Measurements from ENCODE around the gene C9orf152. TPM values are rescaled to one million over a fixed set of nuclear protein-coding genes. Genes with fewer than 3 reads are reported as not detected.
A peak's percentile ranks its signal among the peaks of the same experiment; 100 is the strongest.

C9orf152 gene
- total RNA-seq, 2 experiments from 2014 or later, result not detected

DNA sequence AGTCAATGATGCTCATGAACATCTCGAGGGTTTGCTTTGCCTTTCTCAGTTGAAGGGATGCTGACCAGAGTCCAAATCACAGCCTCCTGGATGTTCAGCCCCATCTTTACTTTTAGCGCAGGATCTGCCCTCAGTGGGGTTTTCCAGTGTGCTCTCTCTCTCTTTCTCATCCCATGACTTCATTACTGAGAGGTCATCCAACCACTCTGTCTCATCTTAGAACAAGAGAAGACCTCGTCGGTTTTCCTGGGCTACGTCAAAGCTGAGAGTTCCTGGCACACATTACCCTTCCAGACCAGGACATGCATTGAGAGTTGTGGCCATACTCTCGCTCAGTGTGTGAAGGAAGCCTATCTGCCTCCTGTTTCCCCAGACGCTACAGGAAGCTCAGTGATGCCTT, 47.3 kb downstream of the C9orf152 start:
- H3K4me3 Mint-ChIP-seq, result no peak overlapping the region
- H3K4me1 Mint-ChIP-seq, result peaks cover 74% of the 10 kb centered on the region
- H3K9me3 Mint-ChIP-seq, result no peaks in the 10 kb centered on the region
- H3K36me3 Mint-ChIP-seq (ENCODE audit: low read depth), result peaks cover 81% of the 10 kb centered on the region
- CTCF ChIA-PET, result interaction anchor here (1.1 kb wide), 1 partner anchor 9 kb away, joined by 3 read pairs; no protein-coding TSS in a partner anchor
- H3K27me3 Mint-ChIP-seq, result no peaks in the 10 kb centered on the region
- DNase-seq, result no peak
- peak overlapping the region; percentile 45 for H3K27ac Mint-ChIP-seq
- POLR2A ChIA-PET, result interaction anchor here (0.9 kb wide), 1 partner anchor 9 kb away, joined by 3 read pairs; no protein-coding TSS in a partner anchor

DNA sequence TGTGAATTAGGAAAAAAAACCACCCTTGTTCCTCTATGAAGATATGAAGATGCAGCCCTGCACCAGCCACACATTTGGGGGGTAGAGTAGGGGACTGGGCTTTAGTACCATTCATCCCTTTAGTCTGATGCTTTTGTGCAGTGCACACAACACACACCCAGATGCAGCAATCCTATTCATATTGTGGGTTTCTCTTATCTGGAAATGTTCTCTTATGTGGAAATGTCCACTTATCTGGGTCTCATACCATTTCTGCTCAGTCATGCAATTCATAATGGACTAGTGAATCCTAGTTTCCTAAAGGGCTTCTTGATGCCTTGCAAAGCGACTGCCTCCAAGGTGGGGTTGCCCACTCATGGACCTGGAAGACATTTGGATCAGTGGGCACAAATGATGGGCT, 47.8 kb downstream of the C9orf152 start:
- ChIA-PET POLR2A (no interaction called here), CTCF (no interaction called here)
- DNase-seq, result no peak
- Mint-ChIP-seq H3K36me3 (ENCODE audit: low read depth) (peaks cover 77% of the 10 kb centered on the region), H3K27ac (no peak overlapping the region), H3K4me3 (no peak overlapping the region), H3K9me3 (no peaks in the 10 kb centered on the region), H3K4me1 (peaks cover 80% of the 10 kb centered on the region), H3K27me3 (no peaks in the 10 kb centered on the region)

DNA sequence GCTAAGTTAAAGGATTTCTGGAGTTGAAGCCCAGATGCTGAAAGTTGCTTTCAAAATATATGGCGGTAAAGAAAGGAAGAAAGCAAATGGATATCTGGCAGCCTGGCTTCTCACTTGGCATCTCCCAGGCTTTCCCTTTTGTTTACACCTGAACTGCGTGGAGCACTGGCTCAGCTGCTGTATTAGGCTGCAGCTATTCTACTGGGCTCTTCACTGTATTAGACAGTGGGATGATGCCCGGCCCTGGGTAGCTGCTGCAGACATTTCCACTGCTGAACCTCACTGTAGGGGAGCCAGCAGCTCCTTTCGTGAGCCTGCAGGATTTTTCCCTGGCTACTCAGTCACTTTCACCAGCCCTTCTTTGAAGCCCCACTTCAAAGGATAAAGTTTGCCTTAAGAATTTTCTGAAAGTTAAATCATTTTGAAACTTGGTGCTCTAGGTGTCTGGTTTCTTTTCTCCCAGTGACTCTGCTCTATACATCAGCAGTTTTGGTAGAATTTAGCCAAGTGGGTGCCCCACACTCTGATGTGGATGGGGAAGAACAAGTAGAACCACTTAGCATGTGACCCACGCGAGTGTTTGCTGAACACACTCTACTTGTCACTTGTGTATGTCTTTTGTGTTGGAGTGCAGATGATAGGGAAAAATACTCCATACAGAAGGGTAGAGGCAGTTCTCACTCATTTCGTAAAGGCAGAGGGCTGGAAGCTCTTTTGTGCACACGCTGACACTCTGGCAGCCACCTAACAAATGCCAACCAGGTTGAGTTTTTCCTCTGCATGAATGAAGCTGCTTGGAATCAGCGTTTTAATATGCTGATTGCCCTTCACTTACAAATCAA, 49.9 kb downstream of the C9orf152 start:
- Mint-ChIP-seq H3K27me3 (no peaks in the 10 kb centered on the region), H3K4me3 (no peak overlapping the region), H3K4me1 (peaks cover 95% of the 10 kb centered on the region), H3K27ac (peak overlapping the region; percentile 94), H3K9me3 (no peaks in the 10 kb centered on the region), H3K36me3 (ENCODE audit: low read depth) (peaks cover 81% of the 10 kb centered on the region)
- CTCF ChIA-PET, result interaction anchor here (0.9 to 3.4 kb wide), 5 partner anchors 11 to 276 kb away, joined by 3 to 21 read pairs (median 5); no protein-coding TSS in a partner anchor
- POLR2A ChIA-PET, result interaction anchor here (1.5 to 3.3 kb wide), 7 partner anchors 9 to 271 kb away, joined by 4 to 35 read pairs (median 16); partner anchors contain the start of gene TXN
- DNase-seq, result no peak

DNA sequence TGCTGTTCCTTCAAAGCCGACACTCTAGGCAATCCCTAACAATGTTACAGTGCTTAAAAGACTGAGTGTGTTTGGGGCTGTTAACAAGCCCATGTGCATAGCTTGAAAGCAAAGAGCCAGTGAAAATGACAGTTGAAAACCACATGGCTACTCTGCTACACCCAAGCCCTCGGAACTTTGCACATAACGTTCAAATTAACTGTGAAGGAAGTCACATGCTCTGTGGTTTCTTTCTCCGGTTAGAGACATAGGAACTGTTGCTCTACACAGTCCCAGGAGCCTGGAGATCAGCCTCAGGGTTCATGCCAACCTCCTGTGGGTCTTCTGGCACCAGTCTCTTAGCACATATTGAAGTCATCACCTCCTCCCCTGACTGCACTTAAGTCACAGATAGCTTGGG, 51.1 kb downstream of the C9orf152 start:
- ChIA-PET POLR2A (interaction anchor here (0.8 to 3.3 kb wide), 13 partner anchors 8 to 274 kb away, joined by 3 to 35 read pairs (median 8); partner anchors contain the start of gene TXN), CTCF (interaction anchor here (0.6 to 3.4 kb wide), 8 partner anchors 10 to 275 kb away, joined by 3 to 21 read pairs (median 5); no protein-coding TSS in a partner anchor)
- Mint-ChIP-seq H3K27me3 (no peaks in the 10 kb centered on the region), H3K36me3 (ENCODE audit: low read depth) (peaks cover 82% of the 10 kb centered on the region), H3K4me1 (peaks cover 99% of the 10 kb centered on the region), H3K27ac (peak overlapping the region; percentile 94), H3K4me3 (peak overlapping the region; percentile 54), H3K9me3 (no peaks in the 10 kb centered on the region)
- peak; percentile 67 for DNase-seq

DNA sequence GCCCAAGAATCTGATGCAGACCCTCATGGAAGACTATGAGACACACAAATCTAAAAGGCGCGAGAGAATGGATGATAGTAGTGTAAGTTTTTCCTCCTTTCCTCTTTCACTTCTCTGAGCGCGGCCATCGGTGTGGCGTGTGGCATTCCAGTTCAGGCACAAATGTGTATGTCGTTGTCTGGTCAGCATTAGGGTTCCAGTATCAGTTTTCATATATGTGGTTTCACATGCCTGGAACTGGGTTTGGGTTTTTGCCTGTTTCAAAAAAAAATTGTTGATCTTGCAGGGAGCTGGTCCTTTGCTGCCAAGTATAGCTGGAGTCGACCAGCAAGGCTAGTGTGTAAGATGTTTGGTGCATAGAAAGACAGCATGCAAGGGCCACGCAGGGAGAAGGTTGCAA, 51.5 kb downstream of the C9orf152 start:
- CTCF ChIA-PET, result interaction anchor here (0.6 to 3.4 kb wide), 7 partner anchors 9 to 274 kb away, joined by 4 to 21 read pairs (median 6); no protein-coding TSS in a partner anchor
- Mint-ChIP-seq H3K36me3 (ENCODE audit: low read depth) (peaks cover 83% of the 10 kb centered on the region), H3K4me3 (peak overlapping the region; percentile 54), H3K4me1 (peaks cover 99% of the 10 kb centered on the region), H3K27ac (peak overlapping the region; percentile 94), H3K9me3 (no peaks in the 10 kb centered on the region), H3K27me3 (no peaks in the 10 kb centered on the region)
- POLR2A ChIA-PET, result interaction anchor here (0.8 to 3.3 kb wide), 13 partner anchors 8 to 273 kb away, joined by 3 to 35 read pairs (median 8); partner anchors contain the start of gene TXN
- no peak for DNase-seq

DNA sequence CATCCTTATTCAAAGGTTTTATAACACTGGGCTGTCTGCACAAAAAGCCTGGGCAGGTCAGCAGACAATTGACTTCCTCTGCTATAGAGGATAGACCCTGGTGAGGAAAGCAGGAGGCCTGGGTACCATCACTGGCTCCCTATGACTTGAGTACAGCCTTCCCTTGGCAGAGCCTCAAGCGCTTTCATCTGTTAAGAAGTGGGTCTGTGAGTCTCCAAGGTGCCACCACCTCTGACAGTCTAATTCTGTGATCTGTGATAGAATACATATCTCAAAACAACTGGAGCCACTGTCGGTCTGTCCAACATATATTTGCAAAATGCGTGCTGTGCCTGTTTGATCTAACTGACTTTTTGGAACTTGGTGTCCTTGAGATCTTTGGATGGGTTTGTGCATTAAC, 52.2 kb downstream of the C9orf152 start:
- peaks cover 99% of the 10 kb centered on the region for H3K4me1 Mint-ChIP-seq
- H3K27me3 Mint-ChIP-seq, result no peaks in the 10 kb centered on the region
- H3K9me3 Mint-ChIP-seq, result no peaks in the 10 kb centered on the region
- H3K36me3 Mint-ChIP-seq (ENCODE audit: low read depth), result peaks cover 82% of the 10 kb centered on the region
- H3K27ac Mint-ChIP-seq, result peak overlapping the region; percentile 94
- POLR2A ChIA-PET, result interaction anchor here (2.3 to 3.3 kb wide), 5 partner anchors 7 to 269 kb away, joined by 8 to 35 read pairs (median 25); partner anchors contain the start of gene TXN
- CTCF ChIA-PET, result interaction anchor here (1.0 to 3.4 kb wide), 4 partner anchors 8 to 252 kb away, joined by 5 to 21 read pairs (median 8); no protein-coding TSS in a partner anchor
- H3K4me3 Mint-ChIP-seq, result no peak overlapping the region
- no peak for DNase-seq

DNA sequence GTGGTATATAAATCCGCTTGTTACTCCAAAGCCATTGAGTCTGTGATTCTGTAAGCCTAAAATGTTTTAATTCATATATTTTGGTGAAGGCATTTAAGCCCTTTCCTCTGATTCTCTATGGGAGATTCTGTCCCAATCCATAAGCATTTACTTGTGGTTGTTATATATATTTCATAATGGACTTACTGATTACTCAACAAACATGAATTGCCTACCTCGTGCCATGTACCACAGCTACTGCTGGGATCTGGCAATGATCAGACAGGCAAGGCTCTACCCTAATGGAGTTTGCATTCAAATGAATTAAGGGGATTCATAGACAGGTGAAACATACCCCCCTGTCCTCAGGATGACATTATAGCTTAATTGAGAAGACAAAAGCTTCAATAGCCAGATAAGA, 54.5 kb downstream of the C9orf152 start:
- peaks cover 2% of the 10 kb centered on the region for H3K9me3 Mint-ChIP-seq
- ChIA-PET CTCF (interaction anchor here (0.9 to 8.1 kb wide), 4 partner anchors 9 to 272 kb away, joined by 3 to 85 read pairs (median 5); no protein-coding TSS in a partner anchor), POLR2A (interaction anchor here (1.5 to 8.8 kb wide), 2 partner anchors 103 kb away, joined by 4 to 94 read pairs; partner anchors contain the start of gene TXN)
- no peak overlapping the region for H3K4me3 Mint-ChIP-seq
- H3K27me3 Mint-ChIP-seq, result no peaks in the 10 kb centered on the region
- H3K36me3 Mint-ChIP-seq (ENCODE audit: low read depth), result peaks cover 78% of the 10 kb centered on the region
- H3K4me1 Mint-ChIP-seq, result peaks cover 91% of the 10 kb centered on the region
- no peak overlapping the region for H3K27ac Mint-ChIP-seq
- DNase-seq, result no peak

DNA sequence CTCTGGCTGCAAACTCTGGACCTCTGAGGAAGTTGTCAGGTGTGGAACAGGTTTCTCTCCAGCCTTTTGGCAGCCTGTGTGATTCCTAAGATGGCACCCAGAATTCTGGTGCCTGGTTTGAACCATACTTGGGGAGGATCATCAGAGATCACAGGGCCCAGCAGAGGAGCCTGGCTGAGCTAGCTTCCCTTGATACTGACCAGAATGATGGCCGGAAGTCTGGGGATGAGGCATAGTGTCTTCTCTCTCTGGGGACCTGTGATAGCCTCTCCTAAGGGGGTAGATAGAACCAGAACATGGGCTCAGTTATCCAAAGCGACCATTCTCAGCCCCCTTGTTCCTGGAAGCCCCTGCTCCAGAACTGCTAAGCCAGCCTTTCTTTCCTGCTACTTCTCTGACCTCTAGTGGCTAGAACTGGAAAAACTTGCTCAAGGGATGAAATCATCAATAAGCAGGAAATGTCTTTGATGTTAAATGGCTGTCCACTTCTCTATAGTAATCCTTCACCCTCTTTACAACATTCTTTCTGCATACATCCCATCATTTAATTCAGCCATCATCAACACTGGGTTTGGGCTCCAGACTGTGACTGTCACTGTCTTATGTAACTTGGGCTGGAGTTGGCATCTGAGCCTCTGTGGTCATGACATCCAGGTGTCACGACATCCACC, 55.1 kb downstream of the C9orf152 start:
- no peaks in the 10 kb centered on the region for H3K27me3 Mint-ChIP-seq
- H3K4me1 Mint-ChIP-seq, result peaks cover 91% of the 10 kb centered on the region
- no peak overlapping the region for H3K4me3 Mint-ChIP-seq
- no peak for DNase-seq
- peak overlapping the region; percentile 73 for H3K27ac Mint-ChIP-seq
- CTCF ChIA-PET, result interaction anchor here (0.8 to 8.1 kb wide), 12 partner anchors 8 to 578 kb away, joined by 3 to 85 read pairs (median 4); partner anchors contain the start of gene TXN
- H3K36me3 Mint-ChIP-seq (ENCODE audit: low read depth), result peaks cover 78% of the 10 kb centered on the region
- peaks cover 2% of the 10 kb centered on the region for H3K9me3 Mint-ChIP-seq
- POLR2A ChIA-PET, result interaction anchor here (1.4 to 8.8 kb wide), 4 partner anchors 9 to 235 kb away, joined by 4 to 94 read pairs (median 6); partner anchors contain the start of gene TXN

Other genes starting within 250 kb of the C9orf152 start
- 100 to 1,000 TPM; 315 TPM for gene TXN, start 48.3 kb upstream of the C9orf152 start, total RNA-seq
- gene TXNDC8, start 129.7 kb upstream of the C9orf152 start, total RNA-seq, result not detected

All from activated CD4-positive, alpha-beta memory T cell treated with anti-CD3 and anti-CD28 coated beads, Interleukin-2, amount 10 ng/mL, durations not matched to agents 7 days and 5 days (primary cell).